ENCODE results near the gene SH3BGRL3.

DNA sequence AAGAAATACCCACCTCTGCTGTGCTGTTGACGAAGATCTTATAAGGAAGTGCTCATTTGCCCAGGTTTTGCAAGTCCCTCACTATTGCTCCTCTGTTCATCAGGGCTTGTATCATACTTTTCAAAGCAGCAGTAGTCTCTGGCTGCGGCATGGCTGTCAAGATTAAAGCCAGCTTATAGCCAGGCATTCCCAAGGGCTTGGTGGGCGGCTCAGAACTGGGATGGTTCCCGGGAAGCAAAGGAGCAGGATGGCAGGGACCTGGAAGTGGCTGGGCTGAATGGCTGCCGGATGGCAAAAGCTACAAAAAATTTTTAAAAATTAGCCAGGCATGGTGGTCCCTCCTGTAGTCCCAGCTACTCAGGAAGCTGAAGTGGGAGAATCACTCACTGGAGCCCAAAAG, 16.7 kb upstream of the SH3BGRL3 start:
- no peak for TF ChIP-seq SUZ12 (IDR thresholded peaks at IDR 0.05; ENCODE audit: extremely low read depth, insufficient read depth, insufficient read length)
- no peak for TF ChIP-seq YY1 (IDR thresholded peaks at IDR 0.05; ENCODE audit: insufficient read depth, insufficient read length)
